VCaP (cell line): Measurements from ENCODE around the gene SLC25A45.

Source experiments
- H3K27ac ChIP-seq: fragments of 450-650 bp; 2 replicates; pipeline ENCODE4 v1.5.1; 2017
- TF ChIP-seq, protein P1 (sequence below): fragments of 450-650 bp; conservative IDR thresholded peaks from 2 replicates; pipeline ENCODE4 v1.5.1; 2017; ENCODE audit warnings: mild to moderate bottlenecking, moderate library complexity

The SLC25A45 gene

DNA sequence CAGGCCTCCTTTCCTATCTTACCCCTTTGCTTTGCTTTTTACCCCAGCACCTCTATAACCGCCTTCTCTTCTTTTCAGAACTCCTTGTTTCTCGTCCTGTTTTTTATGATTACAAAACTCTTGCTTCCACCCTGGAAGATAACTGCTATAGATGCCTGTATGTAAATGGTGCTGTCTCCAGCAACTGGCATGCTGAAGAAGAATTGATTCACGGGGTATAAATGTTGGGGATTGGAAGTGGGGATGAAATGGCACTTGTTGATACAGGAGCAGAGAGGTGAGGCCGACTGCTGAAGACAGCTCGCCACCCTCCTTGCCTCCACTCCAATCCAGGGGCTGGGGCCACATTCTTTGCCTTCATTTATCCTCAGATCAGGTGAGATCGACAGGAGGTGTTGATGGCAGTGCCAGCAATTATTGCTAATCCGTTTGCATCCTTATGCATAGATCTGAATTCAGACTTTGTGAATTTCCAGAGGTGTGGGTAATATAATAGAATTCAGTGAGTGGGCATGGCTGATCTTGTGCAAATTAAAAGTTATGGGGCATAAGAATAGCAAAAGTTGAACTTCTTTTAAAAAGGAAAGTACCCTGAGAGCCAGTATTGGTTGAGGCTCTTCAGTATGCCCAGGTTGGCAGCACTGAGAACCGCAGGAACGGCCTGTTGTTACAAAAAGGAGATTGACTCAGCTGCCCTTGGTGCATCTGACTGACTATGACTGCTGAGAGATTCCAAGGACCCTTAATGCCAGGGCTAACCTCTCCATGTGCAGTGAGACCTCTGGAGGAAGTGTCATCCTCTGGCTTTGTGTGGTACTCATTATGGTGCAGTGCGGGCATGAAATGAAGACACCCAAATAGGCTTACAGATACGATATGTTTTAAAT, 45.5 kb upstream of the SLC25A45 start:
- TF ChIP-seq, protein P1, sequence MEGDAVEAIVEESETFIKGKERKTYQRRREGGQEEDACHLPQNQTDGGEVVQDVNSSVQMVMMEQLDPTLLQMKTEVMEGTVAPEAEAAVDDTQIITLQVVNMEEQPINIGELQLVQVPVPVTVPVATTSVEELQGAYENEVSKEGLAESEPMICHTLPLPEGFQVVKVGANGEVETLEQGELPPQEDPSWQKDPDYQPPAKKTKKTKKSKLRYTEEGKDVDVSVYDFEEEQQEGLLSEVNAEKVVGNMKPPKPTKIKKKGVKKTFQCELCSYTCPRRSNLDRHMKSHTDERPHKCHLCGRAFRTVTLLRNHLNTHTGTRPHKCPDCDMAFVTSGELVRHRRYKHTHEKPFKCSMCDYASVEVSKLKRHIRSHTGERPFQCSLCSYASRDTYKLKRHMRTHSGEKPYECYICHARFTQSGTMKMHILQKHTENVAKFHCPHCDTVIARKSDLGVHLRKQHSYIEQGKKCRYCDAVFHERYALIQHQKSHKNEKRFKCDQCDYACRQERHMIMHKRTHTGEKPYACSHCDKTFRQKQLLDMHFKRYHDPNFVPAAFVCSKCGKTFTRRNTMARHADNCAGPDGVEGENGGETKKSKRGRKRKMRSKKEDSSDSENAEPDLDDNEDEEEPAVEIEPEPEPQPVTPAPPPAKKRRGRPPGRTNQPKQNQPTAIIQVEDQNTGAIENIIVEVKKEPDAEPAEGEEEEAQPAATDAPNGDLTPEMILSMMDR = no peak
- H3K27ac ChIP-seq = peak overlapping the region; percentile 100

DNA sequence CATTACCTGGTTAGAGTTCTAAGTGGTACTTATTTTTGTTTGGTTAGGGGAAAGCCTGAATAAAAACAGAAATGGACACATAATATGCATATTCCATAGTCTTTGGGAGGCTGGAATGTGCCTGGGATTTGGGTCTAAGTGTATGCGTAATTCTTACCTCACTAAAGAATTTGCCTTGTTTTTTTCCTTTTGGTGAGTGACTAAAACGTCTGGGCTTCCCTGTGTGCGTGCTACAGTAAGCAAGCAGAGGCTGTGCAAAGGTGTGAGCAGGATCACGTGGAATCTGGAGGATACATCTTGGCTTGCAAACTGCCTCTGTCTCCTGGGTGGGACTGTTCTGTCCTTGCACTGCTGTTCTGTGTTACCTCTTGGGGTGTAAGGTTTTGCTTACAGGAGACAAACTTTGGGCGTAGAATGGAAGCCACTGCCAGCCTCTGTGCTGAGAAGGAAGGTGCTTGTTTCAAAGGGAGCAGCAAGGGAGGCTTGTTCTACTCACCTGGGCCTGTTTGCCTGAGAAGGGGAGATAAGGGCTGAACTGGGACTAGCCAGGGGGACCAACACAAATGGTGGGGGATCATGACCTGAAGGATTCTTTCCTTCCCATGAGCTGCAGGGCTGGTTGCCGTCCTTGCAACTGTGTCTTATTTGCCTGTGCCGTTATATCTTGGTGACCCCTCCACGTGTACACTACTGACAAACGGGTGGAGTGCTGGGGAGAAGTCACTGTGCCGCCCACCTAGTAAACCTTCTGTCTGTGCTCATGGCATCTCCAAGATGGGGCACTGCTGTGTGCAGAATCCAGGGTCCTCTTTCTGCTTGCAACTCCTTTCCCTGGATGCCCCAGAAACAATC, 44.6 kb upstream of the SLC25A45 start:
- peak overlapping the region; percentile 100 for H3K27ac ChIP-seq
- TF ChIP-seq, protein P1 = no peak

DNA sequence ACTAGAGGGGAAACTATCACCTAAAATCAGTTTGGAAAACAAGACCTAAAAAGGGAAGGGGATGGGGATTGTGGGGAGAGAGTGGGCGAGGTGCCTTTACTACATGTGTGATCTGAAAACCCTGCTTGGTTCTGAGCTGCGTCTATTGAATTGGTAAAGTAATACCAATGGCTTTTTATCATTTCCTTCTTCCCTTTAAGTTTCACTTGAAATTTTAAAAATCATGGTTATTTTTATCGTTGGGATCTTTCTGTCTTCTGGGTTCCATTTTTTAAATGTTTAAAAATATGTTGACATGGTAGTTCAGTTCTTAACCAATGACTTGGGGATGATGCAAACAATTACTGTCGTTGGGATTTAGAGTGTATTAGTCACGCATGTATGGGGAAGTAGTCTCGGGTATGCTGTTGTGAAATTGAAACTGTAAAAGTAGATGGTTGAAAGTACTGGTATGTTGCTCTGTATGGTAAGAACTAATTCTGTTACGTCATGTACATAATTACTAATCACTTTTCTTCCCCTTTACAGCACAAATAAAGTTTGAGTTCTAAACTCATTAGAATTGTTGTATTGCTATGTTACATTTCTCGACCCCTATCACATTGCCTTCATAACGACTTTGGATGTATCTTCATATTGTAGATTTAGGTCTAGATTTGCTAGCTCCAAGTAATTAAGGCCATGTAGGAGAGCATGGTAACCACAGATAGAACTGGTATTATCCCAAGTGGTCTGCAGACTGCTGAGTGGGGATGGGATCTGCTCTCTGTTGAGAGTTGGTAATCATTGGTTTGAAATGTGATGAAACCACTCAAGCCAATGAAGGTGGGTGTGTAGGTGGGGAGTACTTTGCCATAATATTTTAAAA, 43.8 kb upstream of the SLC25A45 start:
- TF ChIP-seq, protein P1 = no peak
- H3K27ac ChIP-seq = peak overlapping the region; percentile 100

GRCh38 chr11:65425105-65425970, 42.9 kb upstream of the SLC25A45 start:
- H3K27ac ChIP-seq = peak overlapping the region; percentile 100
- TF ChIP-seq, protein P1 = no peak

GRCh38 chr11:65424205-65425104, 42.0 kb upstream of the SLC25A45 start:
- TF ChIP-seq, protein P1 = no peak

More at GRCh38 chr11:65424205-65425104, 42.0 kb upstream of the SLC25A45 start:
- peak overlapping the region; percentile 100 for H3K27ac ChIP-seq
